Midbrain (tissue), 1 donor: ENCODE measurements around the gene FAM216A.

Experiments used
- DNase-seq: peaks from one replicate; lab custom pipeline; 2025; lab: John Stamatoyannopoulos, UW

Gene FAM216A

DNA sequence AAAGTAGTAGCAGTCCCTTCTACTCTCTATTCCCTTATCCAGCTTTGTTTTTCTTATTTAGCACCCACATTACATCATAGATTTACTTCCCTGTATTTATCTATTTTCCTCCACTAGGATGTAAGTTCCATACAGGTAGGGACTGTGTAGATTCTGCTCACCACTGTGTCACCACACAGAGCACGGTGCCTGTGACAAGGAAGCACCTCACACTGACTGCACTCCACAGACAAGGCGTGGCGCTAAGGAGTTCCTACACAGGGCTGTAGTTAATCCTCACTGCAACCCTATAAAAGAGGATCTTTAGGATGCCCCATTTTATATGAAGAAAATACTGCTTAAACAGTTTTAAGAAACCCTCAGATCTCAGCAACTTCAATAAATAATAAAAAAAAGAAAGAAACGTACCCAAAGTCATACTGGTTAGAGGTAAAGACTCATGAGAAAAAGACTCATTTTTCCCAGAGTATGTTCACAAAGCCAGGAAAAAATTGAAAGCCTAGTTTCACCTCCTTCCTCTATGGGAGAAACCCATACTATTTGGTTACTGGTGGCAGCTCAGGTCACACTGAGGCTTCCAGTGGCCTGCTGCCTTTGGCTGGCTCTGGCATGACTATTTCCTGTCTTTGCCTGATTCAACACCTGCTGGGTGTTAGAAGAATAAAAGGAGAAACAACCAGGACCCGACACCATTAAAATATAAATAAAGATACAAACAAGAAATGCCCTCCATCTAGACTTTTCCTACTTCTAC lies 70.4 kb downstream of the FAM216A start:
- DNase-seq = no peak
